ENCODE measurements around the gene SLC2A9.

GRCh38 chr4:9811806-9812205, 209.5 kb downstream of the SLC2A9 start:
- TF ChIP-seq EZH2 (optimal IDR thresholded peaks at IDR 0.05; ENCODE audit: low read depth, low read length) (no peak), CTCF (IDR thresholded peaks at IDR 0.05; ENCODE audit: low read length) (no peak)
